GM06990 (cell line): ENCODE data around the gene HOXA13.

ENCODE experiments used
- DNase-seq: peaks from one replicate; pipeline ENCODE4 v3.0.0-alpha.2; 2011; ENCODE audit not compliant: insufficient read length; ENCODE audit errors: extremely low read depth
- H3K27me3 ChIP-seq: replicated peaks from 2 replicates; pipeline ENCODE4 v1.6.0; 2011; ENCODE audit warnings: low read length; ENCODE audit not compliant: control insufficient read depth, insufficient read depth
- H3K36me3 ChIP-seq: 2 replicates; pipeline ENCODE4 v1.5.1; 2011; ENCODE audit warnings: low read length; ENCODE audit not compliant: control insufficient read depth, insufficient read depth
- H3K4me3 ChIP-seq: replicated peaks from 2 replicates; pipeline ENCODE4 v1.5.1; 2011; ENCODE audit warnings: low read depth, mild to moderate bottlenecking, control low read depth, low read length
- TF ChIP-seq, protein P1 (sequence below): IDR thresholded peaks from 2 replicates; pipeline ENCODE4 v1.5.1; 2011; ENCODE audit warnings: low read length, control low read depth, mild to moderate bottlenecking, inconsistent platforms; ENCODE audit not compliant: insufficient read depth, poor library complexity, severe bottlenecking

HOXA13 gene

DNA sequence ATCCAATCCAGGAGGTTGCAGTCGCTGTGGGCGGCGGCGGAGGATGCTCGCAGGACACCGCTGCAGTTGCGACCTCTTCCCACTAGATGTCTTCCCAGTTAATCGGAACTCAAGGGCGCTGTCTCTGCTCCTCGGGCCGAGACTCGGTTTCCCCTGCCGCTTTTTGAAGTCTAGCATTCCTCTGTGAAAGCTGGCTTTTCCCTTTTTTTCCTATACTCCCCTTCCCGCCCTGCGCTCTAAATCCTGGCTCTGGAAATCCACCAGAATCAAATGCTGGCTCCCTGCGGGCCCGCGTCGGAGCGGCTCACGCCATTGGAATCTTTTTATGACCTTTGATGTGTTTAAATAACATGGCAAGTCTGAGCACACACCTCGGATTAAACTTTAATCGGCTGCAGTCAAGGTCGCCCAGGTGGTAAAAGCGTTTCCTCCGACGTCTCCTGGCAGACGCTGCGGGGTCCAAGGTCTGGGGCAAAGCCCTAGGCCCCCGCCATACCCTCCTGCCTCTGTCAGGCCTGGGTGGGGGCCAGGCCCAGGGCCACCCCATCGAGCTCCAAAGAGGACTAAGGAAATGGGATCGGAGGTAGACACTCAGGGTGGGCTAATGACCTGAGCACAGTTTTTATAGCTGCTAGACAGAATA, 10.7 kb upstream of the HOXA13 start:
- DNase-seq: no peak
- no peak overlapping the region for H3K4me3 ChIP-seq
- no peaks in the 10 kb centered on the region; the same call in 1 of the 2 replicates for H3K27me3 ChIP-seq
- no peaks in the 10 kb centered on the region for H3K36me3 ChIP-seq
- TF ChIP-seq, protein P1, sequence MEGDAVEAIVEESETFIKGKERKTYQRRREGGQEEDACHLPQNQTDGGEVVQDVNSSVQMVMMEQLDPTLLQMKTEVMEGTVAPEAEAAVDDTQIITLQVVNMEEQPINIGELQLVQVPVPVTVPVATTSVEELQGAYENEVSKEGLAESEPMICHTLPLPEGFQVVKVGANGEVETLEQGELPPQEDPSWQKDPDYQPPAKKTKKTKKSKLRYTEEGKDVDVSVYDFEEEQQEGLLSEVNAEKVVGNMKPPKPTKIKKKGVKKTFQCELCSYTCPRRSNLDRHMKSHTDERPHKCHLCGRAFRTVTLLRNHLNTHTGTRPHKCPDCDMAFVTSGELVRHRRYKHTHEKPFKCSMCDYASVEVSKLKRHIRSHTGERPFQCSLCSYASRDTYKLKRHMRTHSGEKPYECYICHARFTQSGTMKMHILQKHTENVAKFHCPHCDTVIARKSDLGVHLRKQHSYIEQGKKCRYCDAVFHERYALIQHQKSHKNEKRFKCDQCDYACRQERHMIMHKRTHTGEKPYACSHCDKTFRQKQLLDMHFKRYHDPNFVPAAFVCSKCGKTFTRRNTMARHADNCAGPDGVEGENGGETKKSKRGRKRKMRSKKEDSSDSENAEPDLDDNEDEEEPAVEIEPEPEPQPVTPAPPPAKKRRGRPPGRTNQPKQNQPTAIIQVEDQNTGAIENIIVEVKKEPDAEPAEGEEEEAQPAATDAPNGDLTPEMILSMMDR: peak; percentile 85

DNA sequence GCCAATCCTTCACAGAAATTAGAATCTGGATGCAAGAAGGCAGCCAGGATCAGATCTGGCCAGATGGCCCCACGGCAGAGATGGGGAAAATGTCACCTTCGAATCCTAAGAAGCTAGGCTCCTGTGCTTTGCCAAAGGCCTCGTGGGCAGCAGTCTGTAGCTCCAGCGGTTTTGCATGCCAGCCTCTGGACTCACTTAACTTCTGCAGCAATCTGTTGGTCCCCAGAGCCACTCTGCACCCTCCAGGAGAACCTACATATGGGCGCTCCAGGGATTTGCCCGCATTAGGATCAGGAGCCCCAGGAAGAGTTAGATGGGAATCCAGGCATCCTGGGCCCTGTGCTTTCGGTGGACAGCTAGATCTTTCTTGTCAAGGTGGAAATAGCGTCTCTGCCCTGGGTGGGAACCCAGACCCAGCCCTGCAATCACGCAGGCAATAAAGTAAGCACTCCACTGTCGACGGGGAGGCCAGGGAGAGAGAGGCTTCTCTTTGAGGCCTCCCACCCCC, 10.1 kb upstream of the HOXA13 start:
- DNase-seq: no peak
- H3K27me3 ChIP-seq: no peaks in the 10 kb centered on the region; the same call in 1 of the 2 replicates
- H3K4me3 ChIP-seq: no peak overlapping the region
- TF ChIP-seq, protein P1: no peak
- no peaks in the 10 kb centered on the region for H3K36me3 ChIP-seq

DNA sequence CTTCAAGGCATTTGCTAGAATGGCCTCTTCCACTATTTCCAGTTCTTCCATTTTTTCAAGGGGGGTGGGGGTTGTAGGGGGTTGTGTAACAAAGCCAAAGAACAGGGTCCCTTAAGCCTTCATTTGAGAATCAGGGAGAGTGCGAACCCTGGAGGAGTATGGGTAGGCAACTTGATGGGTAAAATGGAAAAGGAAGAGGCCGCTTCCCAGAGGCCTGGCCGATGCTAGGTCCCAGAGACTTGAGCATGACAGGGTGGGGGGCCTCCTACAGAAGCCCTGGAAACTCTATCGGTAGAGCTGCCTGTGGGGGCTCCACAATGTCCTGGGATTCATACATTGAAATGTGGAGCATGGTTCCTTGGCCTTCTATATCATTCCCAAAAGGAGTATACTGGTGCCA, 9.1 kb upstream of the HOXA13 start:
- Histone ChIP-seq H3K4me3 (no peak overlapping the region), H3K36me3 (no peaks in the 10 kb centered on the region), H3K27me3 (no peaks in the 10 kb centered on the region; the same call in 1 of the 2 replicates)
- TF ChIP-seq, protein P1: no peak
- DNase-seq: no peak

DNA sequence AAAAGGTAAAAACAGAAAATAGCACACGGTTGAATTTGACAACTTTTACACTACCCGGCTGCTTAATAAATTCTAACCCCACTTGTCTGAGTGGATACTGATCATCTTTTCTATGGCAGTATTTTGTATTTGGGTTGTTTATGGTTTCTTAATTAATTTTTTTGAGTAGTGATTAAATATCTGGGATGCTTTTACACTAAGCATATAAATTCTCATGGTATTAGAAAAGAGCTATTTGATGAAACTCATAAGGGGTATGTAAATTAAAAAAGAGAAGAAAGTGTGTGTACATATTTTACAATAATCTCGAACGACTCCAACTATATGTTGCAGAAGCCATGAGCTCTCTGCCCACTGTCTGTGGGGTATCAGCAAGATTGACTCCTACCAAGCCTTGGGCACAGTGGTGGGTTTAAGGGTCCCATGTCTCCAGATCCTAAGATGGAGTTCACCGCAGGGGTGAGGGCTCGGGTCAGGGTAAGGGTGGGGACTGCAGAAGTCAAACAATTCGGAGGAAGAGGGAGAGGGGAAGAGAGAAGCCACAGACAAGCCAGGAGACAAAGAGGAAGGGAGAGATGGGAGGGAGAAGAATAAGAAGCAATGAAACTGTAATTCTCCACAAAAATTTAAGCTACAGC, 7.6 kb upstream of the HOXA13 start:
- Histone ChIP-seq H3K36me3 (no peaks in the 10 kb centered on the region), H3K4me3 (no peak overlapping the region), H3K27me3 (no peaks in the 10 kb centered on the region; the same call in 1 of the 2 replicates)
- DNase-seq: no peak
- TF ChIP-seq, protein P1: no peak

DNA sequence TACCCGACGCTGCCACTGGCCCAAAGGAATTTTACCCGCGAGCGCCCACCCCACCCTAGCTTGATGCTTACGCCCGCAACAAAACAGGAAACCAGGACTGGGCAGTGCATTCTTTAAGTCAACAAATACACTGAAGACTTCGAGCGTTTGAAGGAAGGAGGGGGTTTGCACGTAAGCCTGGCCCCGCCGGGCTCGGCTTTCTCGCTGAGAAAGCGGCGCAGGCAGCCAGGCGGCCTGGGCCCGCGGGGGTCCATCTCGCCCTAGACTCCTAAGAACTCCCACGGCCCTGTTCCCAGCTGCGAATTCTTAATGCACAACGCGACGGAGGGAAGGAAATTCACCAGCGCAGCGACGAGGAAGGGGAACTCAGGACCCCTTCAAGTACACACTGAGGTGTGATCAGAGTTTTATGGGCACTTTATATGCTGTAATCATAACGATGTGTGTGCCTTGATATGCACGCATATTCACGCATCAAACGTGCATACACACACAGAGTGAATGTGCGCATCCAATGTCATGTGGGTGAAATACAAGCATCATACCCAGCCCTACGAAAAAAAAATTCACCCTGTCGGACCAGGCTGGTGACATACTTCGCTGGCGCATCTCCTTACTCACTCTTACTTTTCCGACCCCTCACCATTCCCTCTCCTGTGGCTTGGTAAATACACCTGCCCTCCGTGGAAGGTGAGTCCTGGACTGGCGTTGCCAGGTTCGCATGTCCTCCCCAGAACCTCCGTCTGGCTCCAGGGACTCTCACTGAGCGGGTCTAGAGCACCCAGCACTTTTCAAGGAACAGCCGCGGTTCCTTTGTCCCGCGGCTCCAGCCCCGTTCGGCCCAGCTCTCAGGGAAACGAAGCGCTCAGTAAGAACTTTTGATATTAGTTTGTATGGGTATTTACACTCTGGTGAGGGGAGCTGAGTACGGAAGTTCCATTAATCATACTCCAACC, 5.7 kb upstream of the HOXA13 start:
- no peak overlapping the region for H3K4me3 ChIP-seq
- TF ChIP-seq, protein P1: no peak
- H3K27me3 ChIP-seq: peaks cover 5% of the 10 kb centered on the region
- DNase-seq: no peak
- no peaks in the 10 kb centered on the region for H3K36me3 ChIP-seq
